ENCODE measurements around the gene TCF12.

TCF12 gene

GRCh38 chr15:56994280-56994679, 75.8 kb downstream of the TCF12 start:
- Histone ChIP-seq H3K4me2 (ENCODE audit: insufficient read depth, low read length, poor library complexity, severe bottlenecking) (no peak overlapping the region), H3K79me1 (ENCODE audit: low read depth, low read length) (peaks cover 3% of the 10 kb centered on the region), H3K9me3 (replicated peaks in 1 of 2; ENCODE audit: control insufficient read depth in 2 of 2, insufficient read depth in 1 of 2, low read depth in 1 of 2, low read length in 2 of 2) (peaks cover 0 to 17% of the 10 kb centered on the region in 2 donors), H4K8ac (ENCODE audit: low read depth, low read length) (no peak overlapping the region), H3K27ac (replicated peaks; ENCODE audit: low read length) (no peak overlapping the region), H3K36me3 (replicated peaks in 1 of 2; ENCODE audit: control insufficient read depth in 2 of 2, insufficient read depth in 2 of 2, low read length in 2 of 2) (peaks cover 5 to 20% of the 10 kb centered on the region in 2 donors), H2AK5ac (ENCODE audit: low read depth, low read length) (no peak overlapping the region), H3K4ac (ENCODE audit: low read length) (no peak overlapping the region), H3K27me3 (ENCODE audit: control insufficient read depth in 3 of 3, insufficient read depth in 3 of 3, low read depth in 1 of 3, low read length in 3 of 3) (no peaks in the 10 kb centered on the region), H3K4me1 (ENCODE audit: control insufficient read depth in 2 of 2, insufficient read depth in 1 of 2, low read depth in 1 of 2, low read length in 2 of 2) (peaks cover 0 to 1% of the 10 kb centered on the region in 2 donors), H2BK120ac (ENCODE audit: low read depth, low read length) (no peak overlapping the region), H2BK5ac (ENCODE audit: low read length) (no peak overlapping the region), H3K9ac (ENCODE audit: low read depth, low read length, poor library complexity) (no peak overlapping the region), H4K91ac (ENCODE audit: low read depth, low read length, poor library complexity) (no peak overlapping the region), H3K23ac (ENCODE audit: low read depth, low read length, poor library complexity) (no peak overlapping the region), H3K14ac (ENCODE audit: low read length) (no peak overlapping the region), H2BK12ac (ENCODE audit: low read length) (no peak overlapping the region), H3K18ac (ENCODE audit: low read length) (no peak overlapping the region), H3K4me3 (ENCODE audit: low read length in 2 of 2) (no peak overlapping the region), H2BK15ac (ENCODE audit: low read length) (no peak overlapping the region), H2AFZ (ENCODE audit: low read length) (no peak overlapping the region)
- no peak for DNase-seq (ENCODE audit: low spot score)

- Histone ChIP-seq H3K23ac (ENCODE audit: low read depth, low read length, poor library complexity) (no peak overlapping the region), H3K4me3 (ENCODE audit: low read length in 2 of 2) (no peak overlapping the region), H2BK12ac (ENCODE audit: low read length) (no peak overlapping the region), H3K9ac (ENCODE audit: low read depth, low read length, poor library complexity) (no peak overlapping the region), H2BK5ac (ENCODE audit: low read length) (no peak overlapping the region), H3K4ac (ENCODE audit: low read length) (no peak overlapping the region), H3K36me3 (replicated peaks in 1 of 2; ENCODE audit: control insufficient read depth in 2 of 2, insufficient read depth in 2 of 2, low read length in 2 of 2) (peaks cover 5 to 20% of the 10 kb centered on the region in 2 donors), H4K8ac (ENCODE audit: low read depth, low read length) (no peak overlapping the region), H3K9me3 (replicated peaks in 1 of 2; ENCODE audit: control insufficient read depth in 2 of 2, insufficient read depth in 1 of 2, low read depth in 1 of 2, low read length in 2 of 2) (peaks cover 0 to 17% of the 10 kb centered on the region in 2 donors), H3K4me1 (ENCODE audit: control insufficient read depth in 2 of 2, insufficient read depth in 1 of 2, low read depth in 1 of 2, low read length in 2 of 2) (no peaks in the 10 kb centered on the region), H3K79me1 (ENCODE audit: low read depth, low read length) (peaks cover 3% of the 10 kb centered on the region), H3K14ac (ENCODE audit: low read length) (no peak overlapping the region), H2AK5ac (ENCODE audit: low read depth, low read length) (no peak overlapping the region), H3K27me3 (ENCODE audit: control insufficient read depth in 3 of 3, insufficient read depth in 3 of 3, low read depth in 1 of 3, low read length in 3 of 3) (no peaks in the 10 kb centered on the region), H3K27ac (replicated peaks; ENCODE audit: low read length) (no peak overlapping the region), H2AFZ (ENCODE audit: low read length) (no peak overlapping the region), H3K4me2 (ENCODE audit: insufficient read depth, low read length, poor library complexity, severe bottlenecking) (no peak overlapping the region), H4K91ac (ENCODE audit: low read depth, low read length, poor library complexity) (no peak overlapping the region), H2BK120ac (ENCODE audit: low read depth, low read length) (no peak overlapping the region), H3K18ac (ENCODE audit: low read length) (no peak overlapping the region), H2BK15ac (ENCODE audit: low read length) (no peak overlapping the region)
- no peak for DNase-seq (ENCODE audit: low spot score)
Measured at GRCh38 chr15:56996093-56996492, 77.6 kb downstream of the TCF12 start.

- H3K18ac ChIP-seq (ENCODE audit: low read length) = no peak overlapping the region
- no peak overlapping the region for H3K27ac ChIP-seq (replicated peaks; ENCODE audit: low read length)
- H2BK12ac ChIP-seq (ENCODE audit: low read length) = no peak overlapping the region
- no peak overlapping the region for H2BK120ac ChIP-seq (ENCODE audit: low read depth, low read length)
- peaks cover 5 to 20% of the 10 kb centered on the region in 2 donors for H3K36me3 ChIP-seq (replicated peaks in 1 of 2; ENCODE audit: control insufficient read depth in 2 of 2, insufficient read depth in 2 of 2, low read length in 2 of 2)
- H3K4me1 ChIP-seq (ENCODE audit: control insufficient read depth in 2 of 2, insufficient read depth in 1 of 2, low read depth in 1 of 2, low read length in 2 of 2) = no peaks in the 10 kb centered on the region
- H3K4me3 ChIP-seq (ENCODE audit: low read length in 2 of 2) = no peak overlapping the region
- H2AFZ ChIP-seq (ENCODE audit: low read length) = no peak overlapping the region
- peaks cover 3% of the 10 kb centered on the region for H3K79me1 ChIP-seq (ENCODE audit: low read depth, low read length)
- H3K4me2 ChIP-seq (ENCODE audit: insufficient read depth, low read length, poor library complexity, severe bottlenecking) = no peak overlapping the region
- H3K23ac ChIP-seq (ENCODE audit: low read depth, low read length, poor library complexity) = no peak overlapping the region
- no peaks in the 10 kb centered on the region for H3K27me3 ChIP-seq (ENCODE audit: control insufficient read depth in 3 of 3, insufficient read depth in 3 of 3, low read depth in 1 of 3, low read length in 3 of 3)
- no peak overlapping the region for H2BK15ac ChIP-seq (ENCODE audit: low read length)
- H2BK5ac ChIP-seq (ENCODE audit: low read length) = no peak overlapping the region
- H2AK5ac ChIP-seq (ENCODE audit: low read depth, low read length) = no peak overlapping the region
- no peak overlapping the region for H4K8ac ChIP-seq (ENCODE audit: low read depth, low read length)
- no peak overlapping the region for H3K14ac ChIP-seq (ENCODE audit: low read length)
- H3K9me3 ChIP-seq (replicated peaks in 1 of 2; ENCODE audit: control insufficient read depth in 2 of 2, insufficient read depth in 1 of 2, low read depth in 1 of 2, low read length in 2 of 2) = peaks cover 0 to 17% of the 10 kb centered on the region in 2 donors
- H4K91ac ChIP-seq (ENCODE audit: low read depth, low read length, poor library complexity) = no peak overlapping the region
- no peak overlapping the region for H3K4ac ChIP-seq (ENCODE audit: low read length)
- WGBS, 2 donors (ENCODE audit: extremely low coverage in 2 of 2, insufficient read length in 2 of 2, insufficient replicate concordance in 1 of 2) = no CpG with 5 or more reads among the region's 3 CpGs
- no peak for DNase-seq (ENCODE audit: low spot score)
- no peak overlapping the region for H3K9ac ChIP-seq (ENCODE audit: low read depth, low read length, poor library complexity)
Measured at GRCh38 chr15:56996746-56997470, 78.5 kb downstream of the TCF12 start.

GRCh38 chr15:57003418-57003817, 85.0 kb downstream of the TCF12 start:
- Histone ChIP-seq H2AK5ac (ENCODE audit: low read depth, low read length) (no peak overlapping the region), H3K4ac (ENCODE audit: low read length) (no peak overlapping the region), H3K18ac (ENCODE audit: low read length) (no peak overlapping the region), H3K9ac (ENCODE audit: low read depth, low read length, poor library complexity) (no peak overlapping the region), H4K91ac (ENCODE audit: low read depth, low read length, poor library complexity) (no peak overlapping the region), H2BK12ac (ENCODE audit: low read length) (no peak overlapping the region), H3K14ac (ENCODE audit: low read length) (no peak overlapping the region), H2AFZ (ENCODE audit: low read length) (no peak overlapping the region), H3K4me2 (ENCODE audit: insufficient read depth, low read length, poor library complexity, severe bottlenecking) (no peak overlapping the region), H3K23ac (ENCODE audit: low read depth, low read length, poor library complexity) (no peak overlapping the region), H3K4me1 (ENCODE audit: control insufficient read depth in 2 of 2, insufficient read depth in 1 of 2, low read depth in 1 of 2, low read length in 2 of 2) (no peaks in the 10 kb centered on the region), H4K8ac (ENCODE audit: low read depth, low read length) (no peak overlapping the region), H2BK15ac (ENCODE audit: low read length) (no peak overlapping the region), H3K27ac (replicated peaks; ENCODE audit: low read length) (no peak overlapping the region), H3K27me3 (ENCODE audit: control insufficient read depth in 3 of 3, insufficient read depth in 3 of 3, low read depth in 1 of 3, low read length in 3 of 3) (no peaks in the 10 kb centered on the region), H3K79me1 (ENCODE audit: low read depth, low read length) (peaks cover 3% of the 10 kb centered on the region), H3K9me3 (replicated peaks in 1 of 2; ENCODE audit: control insufficient read depth in 2 of 2, insufficient read depth in 1 of 2, low read depth in 1 of 2, low read length in 2 of 2) (peaks cover 0 to 3% of the 10 kb centered on the region in 2 donors), H3K36me3 (replicated peaks in 1 of 2; ENCODE audit: control insufficient read depth in 2 of 2, insufficient read depth in 2 of 2, low read length in 2 of 2) (peaks cover 0 to 11% of the 10 kb centered on the region in 2 donors), H3K4me3 (ENCODE audit: low read length in 2 of 2) (no peak overlapping the region), H2BK120ac (ENCODE audit: low read depth, low read length) (no peak overlapping the region), H2BK5ac (ENCODE audit: low read length) (no peak overlapping the region)
- no CpG with 5 or more reads among the region's 4 CpGs for WGBS, 2 donors (ENCODE audit: extremely low coverage in 2 of 2, insufficient read length in 2 of 2, insufficient replicate concordance in 1 of 2)
- DNase-seq (ENCODE audit: low spot score) = no peak

All from neuronal stem cell (in vitro differentiated cells).